ENCODE results near the gene CAPN13. TPM values are rescaled to one million over a fixed set of nuclear protein-coding genes. Genes with fewer than 3 reads are reported as not detected.

Gene CAPN13
- total RNA-seq, 1 donor, result not detected

GRCh38 chr2:30768708-30769480 is 38.4 kb downstream of the CAPN13 start:
- no peak overlapping the region for H3K4me2 ChIP-seq (ENCODE audit: insufficient read depth, low read length)
- H3K4me1 ChIP-seq (ENCODE audit: insufficient read depth, low read length), result no peaks in the 10 kb centered on the region
- H3K4me3 ChIP-seq (ENCODE audit: insufficient read depth, low read length), result no peak overlapping the region
- H3K36me3 ChIP-seq (ENCODE audit: insufficient read depth, low read length), result no peaks in the 10 kb centered on the region
- no peak for TF ChIP-seq CTCF (IDR thresholded peaks at IDR 0.05; ENCODE audit: extremely low read depth, low read depth, low read length)
- H3K27ac ChIP-seq (ENCODE audit: low read depth, low read length), result no peak overlapping the region
- no peak overlapping the region for H2AFZ ChIP-seq (ENCODE audit: low read length)
- H3K9me3 ChIP-seq (ENCODE audit: low read depth, low read length), result no peaks in the 10 kb centered on the region
- no peaks in the 10 kb centered on the region for H3K27me3 ChIP-seq (ENCODE audit: insufficient read depth, low read length)
- DNase-seq (ENCODE audit: insufficient read length, low spot score, missing footprints), result peak; percentile 53
- H4K20me1 ChIP-seq (ENCODE audit: insufficient read depth, low read length), result no peaks in the 10 kb centered on the region
- no peaks in the 10 kb centered on the region for H3K79me2 ChIP-seq (ENCODE audit: insufficient read depth, low read length)

GRCh38 chr2:30768036-30768686 is 39.1 kb downstream of the CAPN13 start:
- Histone ChIP-seq H3K4me3 (ENCODE audit: insufficient read depth, low read length) (no peak overlapping the region), H3K27me3 (ENCODE audit: insufficient read depth, low read length) (no peaks in the 10 kb centered on the region), H3K9me3 (ENCODE audit: low read depth, low read length) (no peaks in the 10 kb centered on the region), H3K27ac (ENCODE audit: low read depth, low read length) (no peak overlapping the region), H3K4me2 (ENCODE audit: insufficient read depth, low read length) (no peak overlapping the region), H3K79me2 (ENCODE audit: insufficient read depth, low read length) (no peaks in the 10 kb centered on the region), H4K20me1 (ENCODE audit: insufficient read depth, low read length) (no peaks in the 10 kb centered on the region), H3K36me3 (ENCODE audit: insufficient read depth, low read length) (no peaks in the 10 kb centered on the region), H3K4me1 (ENCODE audit: insufficient read depth, low read length) (no peaks in the 10 kb centered on the region), H2AFZ (ENCODE audit: low read length) (no peak overlapping the region)
- no peak for DNase-seq (ENCODE audit: insufficient read length, low spot score, missing footprints)
- TF ChIP-seq CTCF (IDR thresholded peaks at IDR 0.05; ENCODE audit: extremely low read depth, low read depth, low read length), result no peak

GRCh38 chr2:30766666-30767065 is 40.6 kb downstream of the CAPN13 start:
- Histone ChIP-seq H4K20me1 (ENCODE audit: insufficient read depth, low read length) (no peaks in the 10 kb centered on the region), H3K36me3 (ENCODE audit: insufficient read depth, low read length) (no peaks in the 10 kb centered on the region)

More at GRCh38 chr2:30766666-30767065, 40.6 kb downstream of the CAPN13 start:
- Histone ChIP-seq H3K4me3 (ENCODE audit: insufficient read depth, low read length) (no peak overlapping the region), H3K27me3 (ENCODE audit: insufficient read depth, low read length) (no peaks in the 10 kb centered on the region), H2AFZ (ENCODE audit: low read length) (no peak overlapping the region), H3K9me3 (ENCODE audit: low read depth, low read length) (no peaks in the 10 kb centered on the region), H3K4me2 (ENCODE audit: insufficient read depth, low read length) (no peak overlapping the region), H3K79me2 (ENCODE audit: insufficient read depth, low read length) (no peaks in the 10 kb centered on the region), H3K4me1 (ENCODE audit: insufficient read depth, low read length) (no peaks in the 10 kb centered on the region), H3K27ac (ENCODE audit: low read depth, low read length) (no peak overlapping the region)
- no peak for TF ChIP-seq CTCF (IDR thresholded peaks at IDR 0.05; ENCODE audit: extremely low read depth, low read depth, low read length)
- peak; percentile 44 for DNase-seq (ENCODE audit: insufficient read length, low spot score, missing footprints)

All from osteoblast (primary cell).